ENCODE data around the gene GOLGA6L2.
"Not testable (repeated sequence)": the region's sequence is repeated elsewhere in the genome, so short reads cannot be mapped to it uniquely, and the experiment has no call there.

GOLGA6L2 gene, protein sequence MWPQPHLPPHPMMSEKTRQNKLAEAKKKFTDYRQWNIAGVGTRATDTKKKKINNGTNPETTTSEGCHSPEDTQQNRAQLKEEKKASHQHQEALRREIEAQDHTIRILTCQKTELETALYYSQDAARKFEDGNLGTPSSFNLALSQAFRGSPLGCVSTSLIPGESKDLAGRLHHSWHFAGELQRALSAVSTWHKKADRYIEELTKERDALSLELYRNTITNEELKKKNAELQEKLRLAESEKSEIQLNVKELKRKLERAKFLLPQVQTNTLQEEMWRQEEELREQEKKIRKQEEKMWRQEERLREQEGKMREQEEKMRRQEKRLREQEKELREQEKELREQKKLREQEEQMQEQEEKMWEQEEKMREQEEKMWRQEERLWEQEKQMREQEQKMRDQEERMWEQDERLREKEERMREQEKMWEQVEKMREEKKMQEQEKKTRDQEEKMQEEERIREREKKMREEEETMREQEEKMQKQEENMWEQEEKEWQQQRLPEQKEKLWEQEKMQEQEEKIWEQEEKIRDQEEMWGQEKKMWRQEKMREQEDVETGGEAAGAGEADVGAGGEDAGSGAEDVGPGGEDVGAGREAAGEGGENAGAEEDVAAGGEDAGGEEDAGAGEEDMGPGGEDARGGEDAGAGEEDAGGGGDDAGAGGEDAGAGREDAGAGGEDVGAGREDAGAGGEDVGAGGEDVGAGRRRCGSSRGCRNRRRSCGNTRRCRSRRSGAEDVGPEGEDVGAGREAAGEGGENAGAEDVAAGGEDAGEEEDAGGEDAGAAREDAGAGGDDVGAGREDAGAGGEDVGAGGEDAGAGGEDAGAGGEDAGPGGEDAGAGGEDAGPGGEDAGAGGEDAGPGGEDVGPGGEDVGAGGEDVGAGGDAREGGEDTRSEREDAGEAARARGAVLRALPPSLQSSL

DNA sequence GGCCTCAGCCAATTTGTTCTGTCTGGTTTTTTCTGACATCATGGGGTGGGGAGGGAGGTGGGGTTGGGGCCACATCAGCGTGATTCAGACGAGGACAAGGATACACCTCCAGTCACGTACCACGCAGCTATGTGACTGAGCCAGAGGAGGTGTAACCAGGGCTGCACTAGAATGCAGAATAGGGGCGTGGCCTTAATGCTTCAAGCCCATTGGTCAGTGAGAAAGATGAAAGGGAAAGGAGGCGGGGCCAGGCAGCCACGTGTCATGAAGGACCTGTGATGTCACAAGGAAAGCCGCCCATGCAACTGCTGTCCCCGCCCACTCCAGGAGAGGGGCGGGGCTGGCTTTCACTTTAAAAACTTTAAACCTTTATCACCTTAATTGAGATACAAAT, at the start of gene GOLGA6L2:
TSS of gene GOLGA6L2 (minus strand) at position 137 of the 394 bp plus-strand sequence. CDS start at position 75, 62 bp downstream.
- no peak for DNase-seq

DNA sequence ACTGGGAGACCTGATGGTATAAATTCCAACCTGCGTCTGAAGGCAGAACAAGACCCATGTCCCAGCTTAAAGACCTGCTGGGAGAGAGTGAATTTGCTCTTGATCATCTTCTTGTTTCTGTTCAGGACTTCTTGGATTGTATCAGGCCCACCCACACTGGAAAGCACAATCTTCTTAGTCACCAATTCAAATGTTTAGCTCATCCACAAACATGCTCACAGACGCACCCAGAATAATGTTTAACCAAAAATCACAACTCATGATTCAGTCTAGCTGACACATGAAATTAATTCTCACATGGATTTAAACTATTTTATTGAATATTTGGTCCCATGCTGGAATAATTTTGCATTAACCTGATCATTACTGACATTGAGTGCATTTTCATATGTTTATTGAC, 37.8 kb upstream of the GOLGA6L2 start:
- no peak for DNase-seq

DNA sequence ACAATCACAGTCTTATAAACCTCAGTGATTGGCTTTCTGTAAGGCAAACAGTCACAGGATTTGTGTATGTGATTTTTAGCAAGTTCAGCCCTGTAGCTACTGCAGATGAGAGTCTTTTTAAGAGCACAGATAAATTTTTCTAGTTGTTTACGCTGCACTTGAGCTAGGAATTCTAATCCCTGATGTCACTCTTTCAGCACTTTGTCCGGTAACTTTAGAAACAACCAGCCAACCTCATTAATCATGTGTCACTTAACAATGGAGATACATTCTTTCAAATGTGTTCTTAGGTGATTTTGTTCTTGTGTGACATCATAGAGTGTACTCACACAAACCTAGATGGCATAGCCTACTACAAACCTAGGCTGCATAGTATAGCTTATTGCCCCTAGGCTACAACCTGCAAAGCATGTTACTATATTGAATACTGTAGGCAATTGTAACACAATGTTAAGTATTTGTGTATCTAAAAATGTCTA, 36.8 kb upstream of the GOLGA6L2 start:
- no peak for DNase-seq

DNA sequence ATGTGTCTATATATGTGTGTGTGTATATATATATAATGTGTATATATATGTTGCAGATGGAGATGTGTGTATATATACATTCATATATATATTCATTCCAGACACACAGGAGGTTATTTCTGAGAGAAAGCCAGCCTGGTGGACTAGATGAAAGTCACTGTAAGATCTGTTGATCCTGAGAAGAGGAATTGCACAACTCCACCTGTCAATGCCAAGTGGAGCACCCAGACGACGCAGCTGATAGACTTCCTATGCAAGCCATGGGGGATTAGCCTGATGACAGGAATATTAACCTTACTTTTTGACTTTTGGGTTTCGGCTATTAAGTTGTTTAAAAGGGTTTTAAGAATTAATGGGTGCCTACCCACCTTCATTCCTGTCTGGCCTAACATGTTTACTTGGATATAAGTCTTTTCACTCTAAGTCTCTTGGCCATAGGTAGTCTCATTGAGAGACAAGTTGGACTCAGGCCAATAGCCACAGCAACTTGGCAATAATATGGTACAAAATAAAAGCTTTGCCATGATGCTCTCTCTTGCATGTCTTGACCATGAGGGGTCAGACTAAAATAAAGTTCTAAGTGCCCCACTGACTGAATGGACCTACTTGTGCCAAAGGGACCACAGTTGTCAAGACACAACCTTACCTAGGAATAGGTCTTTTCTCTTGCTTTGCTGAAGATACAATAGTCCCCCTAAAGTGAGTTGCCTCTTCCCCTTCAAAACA, 35.9 kb upstream of the GOLGA6L2 start:
- no peak for DNase-seq

GRCh38 chr15:23482228-23482627, 35.2 kb upstream of the GOLGA6L2 start:
- DNase-seq = no peak

DNA sequence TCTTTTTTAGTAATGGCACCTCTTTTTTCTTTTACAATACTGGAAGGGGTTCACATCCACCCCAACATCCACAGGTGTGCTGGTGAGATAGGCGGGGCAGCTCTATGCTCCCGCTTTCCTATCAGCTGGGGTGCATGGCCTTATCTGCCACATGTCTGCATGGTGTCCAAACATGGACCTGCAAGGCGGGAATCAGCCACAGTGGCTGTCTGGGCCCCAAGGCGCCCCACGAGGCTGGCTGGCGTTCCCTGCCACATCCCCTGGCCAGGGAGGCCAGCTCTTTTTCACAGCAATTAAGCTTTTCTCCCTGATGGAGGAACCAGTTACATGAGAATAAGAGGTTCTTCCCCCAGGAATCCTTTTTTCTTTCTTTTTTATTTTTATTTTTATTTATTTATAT, 30.9 kb upstream of the GOLGA6L2 start:
- DNase-seq = no peak

DNA sequence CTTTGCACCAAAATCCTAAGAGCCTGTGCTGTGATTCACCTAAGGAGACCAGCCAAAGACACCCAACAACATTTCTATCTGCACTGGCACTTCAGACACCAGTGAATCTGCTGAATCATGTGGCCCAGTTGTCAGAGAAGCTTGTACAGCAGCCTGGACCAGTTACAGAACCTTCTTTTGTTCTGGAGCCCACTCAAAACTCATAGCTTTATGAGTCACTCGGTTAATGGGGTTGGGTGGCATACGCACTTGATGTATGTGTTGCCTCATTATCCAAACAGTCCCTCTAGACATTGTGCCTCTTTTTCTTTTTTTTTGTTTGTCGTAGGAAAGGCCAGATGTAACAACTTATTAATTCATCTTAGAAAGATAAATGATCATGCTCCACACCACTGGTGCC, 25.6 kb upstream of the GOLGA6L2 start:
- DNase-seq = no peak

DNA sequence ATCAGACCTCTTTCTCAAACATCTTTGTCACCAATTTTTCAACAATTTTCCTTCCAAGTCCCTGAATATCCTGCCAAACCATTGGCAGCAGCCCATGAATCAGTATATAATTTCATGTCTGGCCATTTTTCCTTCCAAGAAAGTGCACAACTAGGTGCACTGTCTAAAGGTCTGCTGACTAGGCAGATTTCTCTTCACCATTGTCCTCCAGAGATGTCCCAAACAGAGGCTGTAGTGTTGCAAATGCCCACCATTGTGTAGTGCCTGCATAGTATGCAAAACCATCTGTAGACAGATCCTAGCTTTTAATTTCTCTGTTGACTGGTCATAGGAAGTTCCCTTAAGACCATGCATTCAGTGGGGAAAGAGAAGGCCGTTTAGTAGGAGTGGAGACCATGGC, 25.0 kb upstream of the GOLGA6L2 start:
- no peak for DNase-seq

DNA sequence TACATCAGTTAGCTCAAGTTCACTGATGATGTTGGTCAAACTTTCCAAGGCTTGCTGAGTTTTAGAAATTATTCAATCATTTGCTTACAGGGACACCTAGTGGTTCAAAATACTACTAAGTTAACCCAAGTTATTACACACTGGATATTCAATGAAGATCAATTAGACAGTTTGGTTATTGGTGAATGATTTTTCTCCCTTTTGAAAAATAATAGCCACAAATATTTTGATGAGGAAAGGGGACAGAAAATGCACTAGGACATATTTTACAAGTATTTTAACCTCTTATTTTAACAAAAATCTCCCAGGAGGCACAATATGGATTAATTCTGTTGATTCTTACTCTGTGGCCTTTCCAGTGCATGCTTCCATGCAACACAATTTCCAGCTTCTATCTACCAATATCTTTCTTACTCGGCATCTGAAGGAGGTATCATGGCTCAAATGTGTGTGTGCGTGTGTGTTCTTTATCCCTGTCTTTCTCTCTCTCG, 20.1 kb upstream of the GOLGA6L2 start:
- peak; percentile 7 for DNase-seq

DNA sequence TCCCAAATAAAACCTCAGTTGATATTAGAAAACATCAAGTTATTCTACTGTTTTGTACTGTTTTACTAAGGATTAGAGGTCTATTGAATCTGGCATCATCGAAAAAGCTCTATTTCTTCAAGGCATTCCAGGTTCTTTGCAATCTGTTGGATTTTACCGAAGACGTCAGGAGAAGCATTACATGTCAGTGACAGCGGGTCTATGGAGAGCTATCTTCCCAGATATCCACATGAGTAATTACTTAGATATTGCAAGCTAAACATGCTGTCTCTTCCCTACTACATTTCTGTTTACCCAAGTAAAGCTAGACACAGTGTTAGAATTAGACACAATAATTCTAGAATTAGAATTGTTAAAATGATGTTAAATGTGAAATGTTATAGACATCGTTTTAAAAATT, 10.8 kb upstream of the GOLGA6L2 start:
- no peak for DNase-seq

GRCh38 chr15:23446215-23447106, 582 bp downstream of the GOLGA6L2 start:
- DNase-seq = no peak

GRCh38 chr15:23444269-23444668, 2.8 kb downstream of the GOLGA6L2 start:
- no peak for DNase-seq

GRCh38 chr15:23441204-23441603, 5.8 kb downstream of the GOLGA6L2 start:
- DNase-seq = no peak

- DNase-seq = no peak
Measured at GRCh38 chr15:23440596-23440995, 6.4 kb downstream of the GOLGA6L2 start.

GRCh38 chr15:23439513-23439912, 7.5 kb downstream of the GOLGA6L2 start:
- no peak for DNase-seq

- DNase-seq = no peak
Measured at GRCh38 chr15:23438816-23439466, 8.1 kb downstream of the GOLGA6L2 start.

DNA sequence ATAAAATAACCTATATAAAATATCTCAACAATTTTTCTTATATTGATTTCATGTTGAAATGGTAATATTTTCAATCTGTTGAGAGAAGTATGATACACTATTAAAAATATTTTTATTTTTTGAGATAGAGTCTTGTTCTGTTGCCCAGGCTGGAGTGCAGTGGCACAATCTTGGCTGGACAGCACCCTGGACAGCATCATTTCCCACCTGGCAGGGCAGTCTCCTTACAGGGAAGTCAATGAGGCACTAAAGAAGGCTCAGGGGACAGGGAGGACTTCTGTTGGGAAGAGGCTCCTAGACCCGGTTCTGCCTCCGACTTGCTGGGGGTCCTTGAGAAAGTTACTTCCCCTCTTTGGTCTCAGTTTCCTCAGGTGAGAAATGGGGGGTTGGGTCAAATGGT, 9.4 kb downstream of the GOLGA6L2 start:
- DNase-seq = no peak

DNA sequence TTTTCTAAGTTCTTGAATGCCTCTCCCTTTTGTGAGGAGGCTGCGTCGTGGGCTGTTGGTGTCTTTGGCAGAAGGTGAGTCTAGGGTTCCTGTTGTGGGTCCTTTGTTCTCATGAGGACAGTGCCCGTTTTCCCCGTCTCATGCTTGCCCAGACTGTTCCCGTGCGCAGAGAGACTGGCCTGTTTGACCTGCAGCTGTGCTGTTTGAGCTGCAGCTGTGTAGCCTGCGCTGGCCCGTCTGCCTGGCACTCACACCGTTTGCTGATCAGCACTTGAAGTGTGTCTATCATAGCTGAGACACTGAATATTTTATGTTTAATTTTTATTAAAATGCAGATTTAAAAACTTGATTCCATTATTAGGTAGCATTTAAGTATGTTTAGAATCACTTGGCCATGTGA, 9.9 kb downstream of the GOLGA6L2 start:
- no peak for DNase-seq

DNA sequence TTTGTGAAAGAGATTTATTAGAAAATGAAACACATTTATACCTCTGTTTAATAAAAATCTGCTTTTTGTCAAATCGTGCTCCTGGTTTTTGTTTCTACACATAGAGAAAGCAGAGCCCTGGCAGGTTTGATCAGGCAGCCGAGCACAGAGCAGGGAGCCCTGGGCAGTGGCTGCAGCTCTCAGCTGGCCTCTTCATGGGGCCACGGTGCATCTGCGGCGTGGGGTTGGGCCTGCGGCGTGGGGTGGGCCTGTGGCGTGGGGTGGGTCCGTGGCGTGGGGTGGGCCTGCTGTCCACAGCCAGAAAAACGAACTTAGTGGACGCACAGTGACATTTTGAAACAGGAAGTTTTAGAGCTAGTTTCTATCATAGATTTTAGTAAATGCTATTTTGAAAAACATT, 10.6 kb downstream of the GOLGA6L2 start:
- no peak for DNase-seq

GRCh38 chr15:23434699-23435098, 12.3 kb downstream of the GOLGA6L2 start:
- DNase-seq = not testable (repeated sequence)

DNA sequence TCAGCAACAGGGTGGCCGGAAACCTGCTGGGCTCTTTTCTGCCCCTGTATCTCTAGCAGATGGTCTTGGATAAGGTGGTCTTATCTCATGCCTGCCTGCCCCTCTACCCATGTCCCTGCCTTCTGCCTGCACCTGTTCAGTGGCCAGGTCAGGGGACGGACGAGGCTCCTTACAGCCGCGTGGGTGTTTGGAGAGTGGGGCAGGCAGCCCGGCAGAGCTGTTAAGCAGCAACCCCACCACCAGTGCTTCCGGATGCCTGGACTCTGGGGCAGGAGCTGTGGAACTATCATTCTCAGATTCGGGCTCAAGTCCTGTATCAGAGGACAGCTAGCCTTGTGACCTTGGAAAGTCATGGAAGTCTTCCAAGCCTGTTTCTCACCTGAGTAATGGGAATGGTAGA, 21.7 kb downstream of the GOLGA6L2 start:
- not testable (repeated sequence) for DNase-seq
